Astrocyte (in vitro differentiated cells and primary cell): ENCODE results near the gene NENF. TPM values are rescaled to one million over a fixed set of nuclear protein-coding genes. Genes with fewer than 3 reads are reported as not detected.

ENCODE experiments used
- DNase-seq: peaks from one replicate; pipeline ENCODE4 v3.0.0-alpha.2; 2010; ENCODE audit warnings: low read depth
- FAIRE-seq: peaks from 2 replicates; lab custom pipeline; 2011; peaks lifted over from hg19 to GRCh38; lab: Jason Lieb, UNC
- H2AFZ ChIP-seq: 2 replicates; pipeline ENCODE4 v1.6.0; 2012; ENCODE audit warnings: low read depth, low read length, inconsistent platforms
- H3K27ac ChIP-seq: 2 replicates; pipeline ENCODE4 v1.5.1; 2011; ENCODE audit warnings: low read depth, low read length, inconsistent platforms
- H3K27me3 ChIP-seq: 2 replicates; pipeline ENCODE4 v1.6.0; 2011; ENCODE audit warnings: low read length, inconsistent platforms; ENCODE audit not compliant: insufficient read depth
- H3K36me3 ChIP-seq: 2 replicates; pipeline ENCODE4 v1.5.1; 2011; ENCODE audit warnings: low read length, inconsistent platforms; ENCODE audit not compliant: insufficient read depth
- H3K4me1 ChIP-seq: 2 replicates; pipeline ENCODE4 v1.5.1; 2011; ENCODE audit warnings: low read length, inconsistent platforms; ENCODE audit not compliant: insufficient read depth
- H3K4me2 ChIP-seq: 2 replicates; pipeline ENCODE4 v1.6.0; 2012; ENCODE audit warnings: low read length, inconsistent platforms
- H3K4me3 ChIP-seq: 2 replicates; pipeline ENCODE4 v1.5.1; 2011; ENCODE audit warnings: low read depth, mild to moderate bottlenecking, low read length, inconsistent platforms; ENCODE audit not compliant: insufficient read depth
- H3K79me2 ChIP-seq: 2 replicates; pipeline ENCODE4 v1.6.0; 2012; ENCODE audit warnings: mild to moderate bottlenecking, low read length, inconsistent platforms; ENCODE audit not compliant: insufficient read depth
- H3K9ac ChIP-seq: 2 replicates; pipeline ENCODE4 v1.6.0; 2012; ENCODE audit warnings: mild to moderate bottlenecking, low read length, inconsistent platforms
- H3K9me3 ChIP-seq: 2 replicates; pipeline ENCODE4 v1.5.1; 2012; ENCODE audit warnings: low read depth, mild to moderate bottlenecking, low read length, inconsistent platforms; ENCODE audit not compliant: insufficient read depth
- H4K20me1 ChIP-seq: 2 replicates; pipeline ENCODE4 v1.6.0; 2012; ENCODE audit warnings: low read length, inconsistent platforms; ENCODE audit not compliant: insufficient read depth
- H3K27ac Mint-ChIP-seq: one replicate; pipeline ENCODE4 v1.8.0; 2021; ENCODE audit warnings: mild to moderate bottlenecking, mixed read lengths; ENCODE audit not compliant: unreplicated experiment
- H3K27me3 Mint-ChIP-seq: one replicate; pipeline ENCODE4 v1.8.0; 2021; ENCODE audit warnings: low read depth, mixed read lengths; ENCODE audit not compliant: unreplicated experiment
- H3K36me3 Mint-ChIP-seq: one replicate; pipeline ENCODE4 v1.8.0; 2021; ENCODE audit warnings: low read depth, mixed read lengths; ENCODE audit not compliant: unreplicated experiment
- H3K4me1 Mint-ChIP-seq: one replicate; pipeline ENCODE4 v1.8.0; 2021; ENCODE audit warnings: low read depth, mixed read lengths; ENCODE audit not compliant: unreplicated experiment
- H3K4me3 Mint-ChIP-seq: one replicate; pipeline ENCODE4 v1.8.0; 2021; ENCODE audit warnings: mild to moderate bottlenecking, moderate library complexity, mixed read lengths; ENCODE audit not compliant: unreplicated experiment
- H3K9me3 Mint-ChIP-seq: one replicate; pipeline ENCODE4 v1.8.0; 2021; ENCODE audit warnings: mild to moderate bottlenecking, mixed read lengths; ENCODE audit not compliant: unreplicated experiment
- EZH2 ChIP-seq: IDR thresholded peaks from 2 replicates; pipeline ENCODE4 v1.6.1; 2012; ENCODE audit warnings: mild to moderate bottlenecking, low read length, inconsistent platforms; ENCODE audit not compliant: insufficient read depth
- total RNA-seq: library from RNA; stranded (reverse); gene quantifications from 2 replicates; pipeline ENCODE4 v1.2.1, GENCODE V29; 2021
- TF ChIP-seq, protein P1 (sequence below): IDR thresholded peaks from 2 replicates; pipeline ENCODE4 v1.5.1; 2011; ENCODE audit warnings: low read depth, mild to moderate bottlenecking, inconsistent platforms, low read length, moderate library complexity; ENCODE audit not compliant: insufficient read depth

Gene NENF
- total RNA-seq, 1 donor from 2014 or later: 34.4 TPM

DNA sequence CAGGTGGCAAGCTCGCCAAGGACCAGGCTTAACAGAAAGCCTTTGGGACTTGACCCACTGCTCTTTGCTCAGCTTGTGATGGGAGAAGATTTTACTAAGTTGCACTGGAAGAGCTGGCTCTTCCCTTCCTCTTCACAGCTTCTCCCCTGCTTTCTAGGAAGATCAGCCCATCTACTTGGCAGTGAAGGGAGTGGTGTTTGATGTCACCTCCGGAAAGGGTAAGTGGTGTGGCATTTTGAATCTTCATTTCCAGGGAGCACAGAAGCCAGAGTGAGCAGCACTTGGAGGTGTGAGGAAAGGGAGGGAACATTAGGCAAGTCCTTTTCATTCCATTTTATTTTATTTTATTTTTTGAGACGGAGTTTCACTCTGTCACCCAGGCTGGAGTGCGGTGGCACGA lies 9.7 kb downstream of the NENF start:
- DNase-seq: no peak
- Histone ChIP-seq H4K20me1 (peaks cover 20% of the 10 kb centered on the region), H3K4me1 (no peaks in the 10 kb centered on the region), H3K36me3 (peaks cover 3% of the 10 kb centered on the region), H3K79me2 (peaks cover 9% of the 10 kb centered on the region), H3K4me2 (no peak overlapping the region), H2AFZ (no peak overlapping the region), H3K9me3 (no peaks in the 10 kb centered on the region), H3K9ac (no peak overlapping the region), H3K4me3 (no peak overlapping the region), H3K27me3 (no peaks in the 10 kb centered on the region), H3K27ac (no peak overlapping the region)
- Mint-ChIP-seq H3K27ac (no peak overlapping the region), H3K36me3 (peaks cover 8% of the 10 kb centered on the region), H3K4me1 (peaks cover 4% of the 10 kb centered on the region), H3K4me3 (no peak overlapping the region), H3K9me3 (no peaks in the 10 kb centered on the region), H3K27me3 (no peaks in the 10 kb centered on the region)
- no peak for FAIRE-seq
- TF ChIP-seq EZH2: no peak
- TF ChIP-seq, protein P1, sequence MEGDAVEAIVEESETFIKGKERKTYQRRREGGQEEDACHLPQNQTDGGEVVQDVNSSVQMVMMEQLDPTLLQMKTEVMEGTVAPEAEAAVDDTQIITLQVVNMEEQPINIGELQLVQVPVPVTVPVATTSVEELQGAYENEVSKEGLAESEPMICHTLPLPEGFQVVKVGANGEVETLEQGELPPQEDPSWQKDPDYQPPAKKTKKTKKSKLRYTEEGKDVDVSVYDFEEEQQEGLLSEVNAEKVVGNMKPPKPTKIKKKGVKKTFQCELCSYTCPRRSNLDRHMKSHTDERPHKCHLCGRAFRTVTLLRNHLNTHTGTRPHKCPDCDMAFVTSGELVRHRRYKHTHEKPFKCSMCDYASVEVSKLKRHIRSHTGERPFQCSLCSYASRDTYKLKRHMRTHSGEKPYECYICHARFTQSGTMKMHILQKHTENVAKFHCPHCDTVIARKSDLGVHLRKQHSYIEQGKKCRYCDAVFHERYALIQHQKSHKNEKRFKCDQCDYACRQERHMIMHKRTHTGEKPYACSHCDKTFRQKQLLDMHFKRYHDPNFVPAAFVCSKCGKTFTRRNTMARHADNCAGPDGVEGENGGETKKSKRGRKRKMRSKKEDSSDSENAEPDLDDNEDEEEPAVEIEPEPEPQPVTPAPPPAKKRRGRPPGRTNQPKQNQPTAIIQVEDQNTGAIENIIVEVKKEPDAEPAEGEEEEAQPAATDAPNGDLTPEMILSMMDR: no peak

GRCh38 chr1:212446333-212446732 lies 13.6 kb downstream of the NENF start:
- no peaks in the 10 kb centered on the region for H3K79me2 ChIP-seq
- no peak overlapping the region for H3K27ac ChIP-seq
- H3K9me3 ChIP-seq: no peaks in the 10 kb centered on the region
- H3K4me3 Mint-ChIP-seq: no peak overlapping the region
- TF ChIP-seq, protein P1: no peak
- TF ChIP-seq EZH2: no peak
- no peaks in the 10 kb centered on the region for H4K20me1 ChIP-seq
- H3K27me3 ChIP-seq: no peaks in the 10 kb centered on the region
- no peaks in the 10 kb centered on the region for H3K4me1 Mint-ChIP-seq
- no peak overlapping the region for H2AFZ ChIP-seq
- no peaks in the 10 kb centered on the region for H3K4me1 ChIP-seq
- H3K36me3 ChIP-seq: peaks cover 3% of the 10 kb centered on the region
- no peak overlapping the region for H3K4me3 ChIP-seq
- no peaks in the 10 kb centered on the region for H3K9me3 Mint-ChIP-seq
- H3K27ac Mint-ChIP-seq: no peak overlapping the region
- DNase-seq: no peak
- no peaks in the 10 kb centered on the region for H3K27me3 Mint-ChIP-seq
- FAIRE-seq: no peak
- H3K36me3 Mint-ChIP-seq: peaks cover 8% of the 10 kb centered on the region
- no peak overlapping the region for H3K9ac ChIP-seq
- no peak overlapping the region for H3K4me2 ChIP-seq

DNA sequence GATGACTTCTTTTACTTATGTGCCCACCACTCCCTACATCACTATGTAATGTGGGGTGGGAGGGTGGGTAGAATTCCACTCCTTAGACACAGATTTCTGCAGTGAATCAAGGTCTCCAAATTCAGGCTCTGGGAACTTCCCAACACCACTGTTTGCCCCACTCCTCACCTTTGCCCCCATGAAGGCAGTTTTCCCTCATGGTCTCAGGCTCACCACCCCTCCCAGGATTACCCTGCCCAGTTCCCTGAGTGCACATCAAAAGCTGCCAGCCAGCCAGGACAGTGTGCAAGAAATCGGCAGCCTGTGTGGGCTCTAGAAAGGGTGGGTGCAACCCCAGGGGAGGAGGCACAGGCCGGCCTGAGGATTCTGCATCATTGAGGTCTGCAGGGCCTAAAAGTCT lies 14.8 kb downstream of the NENF start:
- peaks cover 3% of the 10 kb centered on the region for H3K36me3 ChIP-seq
- no peak for TF ChIP-seq EZH2
- TF ChIP-seq, protein P1: no peak
- H3K79me2 ChIP-seq: no peaks in the 10 kb centered on the region
- H3K9me3 Mint-ChIP-seq: no peaks in the 10 kb centered on the region
- no peak overlapping the region for H3K27ac ChIP-seq
- H3K4me1 Mint-ChIP-seq: peaks cover 1% of the 10 kb centered on the region
- no peaks in the 10 kb centered on the region for H4K20me1 ChIP-seq
- DNase-seq (no peak), FAIRE-seq (no peak)
- H3K27me3 ChIP-seq: no peaks in the 10 kb centered on the region
- H3K4me1 ChIP-seq: peaks cover under 1% of the 10 kb centered on the region
- H3K4me3 ChIP-seq: no peak overlapping the region
- H3K27ac Mint-ChIP-seq: no peak overlapping the region
- no peak overlapping the region for H3K9ac ChIP-seq
- H3K27me3 Mint-ChIP-seq: peaks cover 9% of the 10 kb centered on the region
- H3K4me3 Mint-ChIP-seq: no peak overlapping the region
- no peaks in the 10 kb centered on the region for H3K9me3 ChIP-seq
- no peak overlapping the region for H2AFZ ChIP-seq
- peaks cover 11% of the 10 kb centered on the region for H3K36me3 Mint-ChIP-seq
- H3K4me2 ChIP-seq: no peak overlapping the region
